HG02642 (cell line): ENCODE measurements around the gene TBC1D12.

Experiments
- ATAC-seq: cut with Tn5 transposase; IDR thresholded peaks from one replicate; pipeline ENCODE4 v1.9.1; 2021; ENCODE audit warnings: mild to moderate bottlenecking; ENCODE audit not compliant: unreplicated experiment, poor library complexity

TBC1D12 gene

DNA sequence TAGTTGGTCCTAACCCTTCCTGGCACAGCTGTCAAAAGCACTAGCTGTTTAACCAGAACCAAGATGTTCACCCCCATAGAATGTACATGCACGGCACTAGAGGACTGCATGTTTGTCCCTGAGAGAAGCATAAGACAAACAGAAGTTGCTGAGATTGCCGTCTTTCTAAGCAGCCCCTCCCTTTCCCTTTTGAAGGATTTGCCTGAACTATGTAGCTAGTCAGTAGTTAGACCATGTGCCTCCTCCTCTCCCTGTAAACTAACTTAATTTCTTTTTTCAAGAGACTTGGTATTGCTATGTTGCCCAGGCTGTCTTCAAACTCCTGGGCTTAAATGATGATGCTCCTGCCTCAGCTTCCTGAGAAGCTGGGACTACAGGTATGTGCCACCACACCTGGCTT lies 40.7 kb downstream of the TBC1D12 start:
- ATAC-seq: no peak

GRCh38 chr10:94443549-94443948 lies 41.2 kb downstream of the TBC1D12 start:
- ATAC-seq: no peak

DNA sequence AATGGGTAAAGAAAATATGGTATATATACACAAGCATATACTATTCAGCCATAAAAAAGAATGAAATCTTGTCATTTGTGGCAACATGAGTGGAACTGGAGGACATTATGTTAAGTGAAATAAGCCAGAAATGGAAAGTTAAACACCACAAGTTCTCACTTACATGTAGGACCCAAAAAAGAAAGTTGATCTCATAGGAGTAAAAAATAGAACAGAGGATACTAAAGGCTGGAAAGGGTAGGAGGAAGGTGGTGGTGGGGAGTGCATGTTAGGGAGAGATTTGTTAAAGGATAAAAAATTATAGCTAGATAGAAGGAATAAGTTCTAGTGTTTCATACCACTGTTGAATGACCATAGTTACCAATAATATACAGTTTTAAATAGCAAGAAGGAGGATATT lies 48.4 kb downstream of the TBC1D12 start:
- no peak for ATAC-seq

GRCh38 chr10:94451883-94452519 lies 49.7 kb downstream of the TBC1D12 start:
- no peak for ATAC-seq

DNA sequence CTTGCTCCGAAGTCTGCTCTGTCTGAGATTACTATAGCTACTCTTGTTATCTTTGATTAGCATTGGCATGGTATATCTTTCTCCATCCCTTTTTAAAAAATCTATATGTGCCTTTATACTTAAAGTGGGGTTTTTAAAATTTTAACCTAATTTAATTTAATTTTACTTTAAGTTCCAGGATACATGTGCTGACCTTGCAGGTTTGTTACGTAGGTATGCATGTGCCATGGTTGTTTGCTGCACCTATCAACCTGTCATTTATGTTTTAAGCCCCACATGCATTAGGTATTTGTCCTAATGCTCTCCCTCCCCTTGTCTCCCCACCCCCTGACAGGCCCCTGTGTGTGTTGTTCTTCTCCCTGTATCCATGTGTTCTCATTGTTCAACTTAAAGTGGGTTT lies 54.6 kb downstream of the TBC1D12 start:
- no peak for ATAC-seq

GRCh38 chr10:94459385-94459784 lies 57.0 kb downstream of the TBC1D12 start:
- no peak for ATAC-seq

- no peak for ATAC-seq
Observed at GRCh38 chr10:94461503-94461902, 59.2 kb downstream of the TBC1D12 start.

- ATAC-seq: no peak
Observed at GRCh38 chr10:94462130-94462529, 59.8 kb downstream of the TBC1D12 start.

DNA sequence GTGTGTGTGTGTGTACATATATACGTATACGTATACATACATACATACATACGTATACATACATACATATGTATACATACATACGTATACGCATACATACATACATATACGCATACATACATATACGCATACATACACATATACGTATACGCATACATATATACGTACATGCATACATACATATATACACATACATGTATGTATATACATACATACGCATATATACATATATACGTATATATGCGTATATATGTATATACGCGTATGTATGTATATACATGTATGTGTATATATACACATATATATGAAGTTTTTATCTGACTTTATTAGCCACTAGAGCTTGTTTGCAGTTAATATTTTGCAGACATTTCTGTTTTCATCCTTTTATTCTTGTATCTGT lies 63.3 kb downstream of the TBC1D12 start:
- no peak for ATAC-seq

GRCh38 chr10:94481410-94481809 lies 79.1 kb downstream of the TBC1D12 start:
- no peak for ATAC-seq

GRCh38 chr10:94483970-94484369 lies 81.6 kb downstream of the TBC1D12 start:
- no peak for ATAC-seq

- no peak for ATAC-seq
Observed at GRCh38 chr10:94485094-94485493, 82.8 kb downstream of the TBC1D12 start.

DNA sequence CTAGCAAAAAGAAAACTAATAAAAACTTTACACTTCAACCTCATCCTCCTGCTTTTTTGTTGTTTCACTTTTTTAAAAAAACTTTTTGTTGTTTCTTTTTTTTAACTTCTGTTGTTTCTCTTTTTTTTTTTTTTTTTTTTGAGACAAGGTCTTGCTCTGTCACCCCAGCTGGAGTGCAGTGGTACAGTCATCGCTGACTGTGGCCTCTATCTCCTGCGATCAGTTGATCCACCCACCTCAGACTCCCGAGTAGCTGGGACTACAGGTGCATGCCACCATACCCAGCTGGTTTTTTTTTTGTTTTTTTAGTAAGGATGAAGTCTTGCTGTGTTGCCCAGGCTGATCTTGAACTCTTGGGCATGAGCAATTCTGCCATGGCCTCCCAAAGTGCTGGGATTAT lies 85.2 kb downstream of the TBC1D12 start:
- no peak for ATAC-seq

DNA sequence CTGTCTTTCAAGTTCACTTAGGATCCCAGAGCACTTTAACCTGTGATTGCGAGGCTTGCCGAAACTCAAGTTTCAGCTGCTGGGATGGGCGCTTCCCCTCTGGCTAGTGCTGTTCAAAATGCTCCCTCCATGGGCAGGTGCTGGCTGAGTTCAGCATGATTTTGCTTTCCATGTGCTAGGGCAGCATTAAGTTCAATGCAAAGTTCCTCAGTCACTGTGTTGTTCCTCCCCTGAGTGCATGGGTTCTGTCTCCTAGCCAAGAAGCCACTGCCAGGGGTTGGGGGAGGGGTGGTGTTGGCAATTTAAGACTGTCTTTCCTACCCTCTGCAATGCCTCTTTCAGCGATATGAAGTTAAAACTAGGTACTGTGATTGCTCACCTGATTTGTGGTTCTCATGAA lies 86.8 kb downstream of the TBC1D12 start:
- ATAC-seq: no peak

- ATAC-seq: no peak
Observed at GRCh38 chr10:94489976-94490788, 87.8 kb downstream of the TBC1D12 start.

- no peak for ATAC-seq
Observed at GRCh38 chr10:94490789-94491039, 88.4 kb downstream of the TBC1D12 start.

GRCh38 chr10:94493463-94493862 lies 91.1 kb downstream of the TBC1D12 start:
- ATAC-seq: no peak

DNA sequence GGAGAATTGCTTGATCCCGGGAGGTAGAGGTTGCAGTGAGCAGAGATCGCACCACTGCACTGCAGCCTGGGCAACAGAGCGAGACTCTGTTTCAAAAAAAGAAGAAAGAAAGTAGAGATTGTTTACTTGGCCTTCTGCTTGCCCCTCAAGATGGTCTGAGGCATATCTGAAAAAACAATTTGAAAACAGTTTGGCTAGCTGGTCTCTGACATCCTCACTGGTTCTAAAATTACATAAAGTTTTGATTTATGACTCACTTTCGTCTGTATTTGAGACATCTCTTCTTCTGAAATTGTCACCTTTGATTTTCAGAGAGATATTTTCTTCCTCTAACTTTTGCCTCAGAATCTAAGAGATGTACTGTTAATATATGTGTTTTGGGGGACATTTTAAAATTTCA lies 93.7 kb downstream of the TBC1D12 start:
- ATAC-seq: peak; percentile 64

GRCh38 chr10:94496646-94497045 lies 94.3 kb downstream of the TBC1D12 start:
- ATAC-seq: no peak

DNA sequence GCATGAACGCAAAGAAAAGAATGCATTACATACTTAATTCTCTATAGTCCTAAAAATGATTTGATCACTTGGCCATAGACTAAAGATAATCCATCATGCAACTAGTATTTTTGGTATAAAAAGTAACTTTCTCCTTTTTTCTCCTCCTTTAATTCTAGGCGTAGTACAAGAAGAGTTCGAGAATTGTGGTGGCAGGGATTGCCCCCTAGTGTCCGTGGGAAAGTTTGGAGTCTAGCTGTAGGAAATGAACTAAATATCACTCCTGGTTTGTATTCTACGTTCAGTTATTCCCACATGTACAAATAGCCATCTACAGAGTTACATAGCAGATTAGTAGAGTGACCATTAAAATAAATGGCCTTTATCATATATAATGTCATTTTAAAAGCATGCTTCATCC lies 97.7 kb downstream of the TBC1D12 start:
- no peak for ATAC-seq

DNA sequence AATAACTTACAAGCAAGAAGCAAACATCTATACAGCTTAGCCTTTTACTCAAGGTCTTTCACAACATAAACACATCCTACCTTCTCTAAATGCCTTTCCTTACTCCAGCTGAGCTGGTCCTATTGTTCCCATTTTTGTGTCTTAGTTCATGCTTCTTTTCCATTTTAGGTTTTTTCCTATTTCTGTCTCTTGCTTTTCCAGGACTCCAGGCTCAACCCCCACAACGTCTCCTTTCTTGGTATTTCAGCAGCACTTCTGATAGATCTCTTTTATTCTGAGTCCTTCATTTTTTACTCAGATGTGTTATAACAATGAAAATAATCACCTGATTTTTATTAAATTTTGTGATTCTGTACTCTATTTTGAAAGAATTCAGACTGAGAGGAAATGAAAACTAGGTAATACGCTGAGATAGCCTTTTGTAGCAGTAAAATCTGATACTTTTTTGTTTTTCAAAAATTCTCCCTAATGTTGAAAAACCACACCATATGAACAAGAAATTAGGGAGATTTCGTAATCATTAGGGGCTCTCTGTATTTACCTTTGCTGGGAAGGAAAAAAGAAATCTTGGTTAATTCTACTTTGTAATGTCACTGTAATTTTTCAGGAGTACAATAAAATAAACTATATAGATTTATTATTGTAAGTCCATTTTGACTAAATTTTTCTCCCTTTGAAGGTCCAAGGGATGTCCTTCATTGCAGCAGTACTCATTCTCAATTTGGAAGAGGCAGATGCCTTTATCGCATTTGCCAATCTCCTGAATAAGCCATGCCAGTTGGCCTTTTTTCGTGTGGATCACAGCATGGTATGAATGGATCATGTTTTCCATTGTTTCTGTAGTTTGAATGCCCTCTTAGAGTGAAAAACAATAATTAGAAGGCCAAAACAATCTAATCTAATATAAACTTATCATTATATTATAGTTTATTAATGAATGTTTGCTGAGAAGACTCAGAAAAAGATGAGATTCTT lies 119.2 kb downstream of the TBC1D12 start:
- no peak for ATAC-seq
